Measurements from ENCODE around the gene CPS1.

Gene CPS1

GRCh38 chr2:210617318-210617717 lies 60.9 kb downstream of the CPS1 start:
- no peak for DNase-seq

DNA sequence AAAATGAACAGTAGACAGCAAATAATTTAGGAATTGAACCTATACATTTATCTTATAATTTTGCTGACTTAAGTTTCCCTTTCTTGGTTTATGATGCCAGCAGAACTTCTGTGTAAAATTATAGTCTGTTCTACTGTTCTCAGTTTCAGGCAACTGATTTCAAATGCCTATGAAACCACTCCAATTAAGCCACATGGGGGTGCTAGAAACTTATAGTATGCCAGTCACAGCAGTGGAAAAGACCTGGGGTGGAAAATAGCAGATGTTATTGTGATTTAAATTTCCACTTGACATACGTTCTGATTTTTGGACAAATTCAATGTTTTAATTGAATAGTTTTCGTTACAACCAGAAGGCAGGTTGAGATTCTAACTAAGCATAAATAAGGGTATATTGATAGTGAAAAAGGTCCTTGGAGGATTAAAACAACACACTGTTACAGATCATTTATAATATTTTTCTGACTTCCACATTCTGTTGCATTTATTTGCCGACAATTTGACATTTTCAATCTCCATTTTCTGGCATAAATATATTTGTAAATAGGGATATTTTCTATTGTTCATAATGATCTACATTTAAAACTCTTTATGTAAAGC lies 61.4 kb downstream of the CPS1 start:
- DNase-seq, result no peak

- no peak for DNase-seq
Measured at GRCh38 chr2:210620456-210620855, 64.1 kb downstream of the CPS1 start.

- no peak for DNase-seq
Measured at GRCh38 chr2:210623506-210623905, 67.1 kb downstream of the CPS1 start.

- DNase-seq, result no peak
Measured at GRCh38 chr2:210626849-210627248, 70.5 kb downstream of the CPS1 start.

DNA sequence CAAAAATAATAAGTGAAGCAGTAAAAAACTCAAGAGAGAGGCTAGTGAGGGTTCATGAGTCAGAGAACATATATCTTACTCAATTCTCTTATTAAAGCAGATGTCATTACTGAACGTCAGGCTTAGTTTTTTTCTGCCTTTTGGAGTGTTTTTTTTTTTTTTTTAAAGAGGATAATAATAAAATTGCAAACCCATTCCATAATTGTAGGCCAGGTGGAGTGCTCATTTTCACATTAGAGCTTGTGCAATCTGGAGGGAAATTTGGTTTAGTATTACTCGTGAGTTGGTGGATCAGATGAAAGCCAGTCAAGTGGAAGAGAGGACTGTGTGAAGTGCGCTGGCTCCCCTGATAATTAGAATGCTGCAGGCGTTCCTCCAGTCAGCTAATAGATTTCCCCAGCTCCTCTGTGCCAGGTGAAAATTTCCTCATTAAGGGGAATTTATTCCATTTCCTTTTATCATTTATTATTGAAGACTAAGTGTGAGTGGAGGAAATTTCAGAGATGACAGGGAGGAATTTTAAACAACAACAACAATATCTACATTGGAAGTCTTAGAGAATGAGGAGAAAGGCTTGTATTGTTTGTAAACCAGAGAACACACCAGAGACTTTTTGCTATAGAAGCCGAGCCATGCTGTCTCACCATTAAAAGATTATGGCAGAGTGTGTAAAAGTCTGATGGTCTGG lies 74.6 kb downstream of the CPS1 start:
- DNase-seq, result no peak

GRCh38 chr2:210633699-210634098 lies 77.3 kb downstream of the CPS1 start:
- DNase-seq, result no peak

GRCh38 chr2:210635257-210635656 lies 78.9 kb downstream of the CPS1 start:
- no peak for DNase-seq

GRCh38 chr2:210642333-210642732 lies 85.9 kb downstream of the CPS1 start:
- DNase-seq, result no peak

DNA sequence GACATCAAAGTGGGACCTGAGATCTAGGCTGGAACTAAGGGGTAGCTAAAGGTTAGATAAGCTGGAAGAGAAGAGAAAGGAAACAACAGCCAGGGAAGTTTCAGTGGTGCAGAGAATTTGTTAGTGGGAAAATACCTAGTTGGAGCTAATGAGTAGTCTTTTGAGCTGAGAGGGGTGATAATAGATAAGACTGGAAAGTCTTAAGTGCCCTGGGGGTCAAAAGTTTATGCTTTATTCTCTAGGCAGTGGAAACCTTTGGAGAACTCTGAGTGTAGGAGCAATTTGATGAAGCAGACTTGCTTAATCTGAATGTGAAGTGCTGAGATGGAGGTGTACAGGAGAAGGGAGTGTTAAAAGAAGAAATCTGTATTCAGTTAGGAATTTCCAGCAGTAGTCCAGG lies 90.8 kb downstream of the CPS1 start:
- DNase-seq, result no peak

DNA sequence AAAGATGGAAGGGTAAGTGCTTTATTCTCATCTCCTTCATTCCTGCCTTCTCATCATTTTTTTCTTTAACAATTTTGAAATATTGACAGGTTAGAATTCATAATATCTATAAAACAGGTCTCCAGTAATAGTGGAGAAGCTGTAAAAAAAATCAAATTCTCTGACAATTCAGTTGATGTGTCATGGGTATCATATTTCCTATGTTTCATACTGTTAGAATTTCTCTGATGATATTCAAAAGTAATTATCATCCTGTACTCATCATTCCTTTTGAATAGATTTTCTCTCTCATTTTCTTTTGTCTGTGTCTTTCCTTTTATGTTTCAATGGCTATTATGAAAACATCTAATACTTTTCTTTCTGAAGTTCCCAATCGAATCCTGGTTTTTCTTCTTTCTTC lies 97.7 kb downstream of the CPS1 start:
- no peak for DNase-seq

GRCh38 chr2:210655229-210655975 lies 99.0 kb downstream of the CPS1 start:
- DNase-seq, result no peak

DNA sequence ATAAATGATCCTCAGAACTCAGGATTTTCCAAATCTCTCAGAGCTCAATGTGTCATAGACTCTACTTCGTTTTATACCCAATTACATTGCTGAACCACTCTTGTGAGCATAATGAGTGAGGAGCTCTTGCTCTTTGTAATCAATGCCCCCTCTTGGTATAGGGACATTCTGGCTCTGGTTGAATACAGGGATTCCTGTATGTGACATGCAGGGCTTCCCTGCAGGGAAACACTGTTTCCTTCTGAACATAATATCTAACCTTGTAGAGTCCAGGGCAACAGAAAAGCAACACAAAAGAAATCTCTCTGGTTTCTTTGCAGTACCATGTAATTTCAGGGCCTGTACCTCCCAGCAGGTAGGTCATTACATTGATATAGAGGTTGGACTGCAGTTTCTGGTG lies 101.5 kb downstream of the CPS1 start:
- DNase-seq, result no peak

DNA sequence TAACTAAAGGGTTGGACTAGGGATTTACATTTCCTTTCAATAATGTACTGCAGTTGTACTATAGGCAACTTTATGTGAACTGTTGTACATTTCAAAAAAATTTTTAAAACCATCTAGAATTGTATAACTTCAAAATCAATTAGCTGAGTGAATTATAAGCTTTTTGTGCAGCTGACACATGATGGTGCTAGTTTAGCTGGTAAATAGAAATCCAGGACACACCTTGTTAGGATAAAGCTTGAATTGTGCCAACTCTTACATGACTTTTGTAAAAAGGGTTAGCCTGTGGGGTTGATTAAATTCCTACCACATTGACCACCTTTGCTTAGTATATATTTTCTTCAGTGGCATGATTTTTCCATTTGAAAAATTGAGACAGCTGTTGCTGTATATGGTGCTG lies 104.4 kb downstream of the CPS1 start:
- no peak for DNase-seq

GRCh38 chr2:210662560-210662959 lies 106.2 kb downstream of the CPS1 start:
- DNase-seq, result no peak

- no peak for DNase-seq
Measured at GRCh38 chr2:210663631-210664089, 107.3 kb downstream of the CPS1 start.

DNA sequence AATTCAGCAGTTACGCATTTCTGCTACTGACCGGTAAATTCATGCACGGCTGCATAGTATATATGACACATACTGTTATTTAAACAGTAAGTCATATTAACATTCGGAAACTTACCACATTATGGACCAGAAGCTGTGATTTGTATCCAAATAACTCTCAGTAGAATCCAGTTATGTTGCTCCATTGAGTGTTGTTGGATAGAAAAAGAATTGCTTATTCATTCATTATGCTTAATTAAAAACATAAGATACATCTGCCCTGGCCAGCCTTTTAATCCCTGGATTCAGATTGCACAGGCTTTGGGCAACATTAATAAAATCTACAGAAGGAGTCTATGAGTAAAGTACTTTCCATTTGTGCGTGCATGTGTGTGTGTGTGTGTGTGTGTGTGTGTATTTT lies 111.3 kb downstream of the CPS1 start:
- DNase-seq, result no peak

DNA sequence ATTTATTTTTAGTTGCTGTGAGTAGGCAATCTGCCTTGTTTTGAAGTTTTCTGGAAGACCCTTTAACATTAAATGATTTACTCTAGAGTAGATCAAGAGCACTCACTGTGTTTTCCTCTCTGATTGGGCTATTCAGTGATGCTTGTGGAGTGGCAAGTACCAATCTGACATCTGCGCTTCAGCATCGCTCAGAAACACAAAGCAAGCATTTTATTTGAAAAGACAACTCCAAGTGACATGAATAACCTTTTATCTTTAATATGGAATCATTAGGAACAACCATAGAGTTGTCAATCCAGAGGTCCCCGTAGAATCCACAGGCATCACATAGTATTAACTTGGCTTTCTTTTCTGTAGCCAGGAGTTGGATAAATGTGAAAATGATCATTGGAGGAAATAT lies 114.7 kb downstream of the CPS1 start:
- DNase-seq, result no peak

DNA sequence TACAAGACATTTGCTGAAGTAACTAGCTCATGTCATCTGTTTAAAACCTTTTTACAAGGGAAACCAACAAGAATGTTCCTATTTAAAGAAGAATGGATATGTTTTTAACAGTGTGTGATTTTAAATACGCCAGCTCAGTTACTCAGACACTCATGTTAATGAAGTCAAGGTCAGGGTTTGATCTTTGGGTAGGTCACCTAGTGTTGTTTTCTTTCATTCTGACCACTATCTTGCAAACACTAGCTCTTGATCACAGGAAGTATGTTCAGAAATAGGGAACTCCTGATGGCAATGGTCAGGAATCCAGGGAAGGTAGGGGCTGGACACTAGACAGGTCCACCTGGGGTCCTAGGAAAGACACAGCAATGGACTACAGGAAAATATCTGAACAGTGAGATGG lies 116.7 kb downstream of the CPS1 start:
- DNase-seq, result no peak

- DNase-seq, result no peak
Measured at GRCh38 chr2:210676067-210676466, 119.7 kb downstream of the CPS1 start.

DNA sequence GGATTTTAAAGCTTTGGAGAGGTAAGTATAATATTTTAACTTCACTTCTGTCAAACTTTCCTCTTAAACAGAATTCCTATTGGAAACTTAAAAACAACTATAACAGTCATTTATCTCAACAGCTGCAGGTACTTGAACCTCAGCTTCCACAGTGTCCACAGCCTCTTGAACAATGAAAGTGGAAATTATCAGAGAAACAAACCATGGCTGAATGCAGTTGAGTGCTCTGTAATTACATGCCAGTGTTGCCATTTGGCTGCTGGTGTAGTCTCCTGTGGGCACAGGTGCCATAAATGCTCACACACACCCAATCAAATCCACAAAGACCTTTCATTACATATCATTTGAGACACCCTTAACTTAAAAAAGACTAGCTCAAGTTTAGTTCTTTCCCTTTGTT lies 125.1 kb downstream of the CPS1 start:
- no peak for DNase-seq

DNA sequence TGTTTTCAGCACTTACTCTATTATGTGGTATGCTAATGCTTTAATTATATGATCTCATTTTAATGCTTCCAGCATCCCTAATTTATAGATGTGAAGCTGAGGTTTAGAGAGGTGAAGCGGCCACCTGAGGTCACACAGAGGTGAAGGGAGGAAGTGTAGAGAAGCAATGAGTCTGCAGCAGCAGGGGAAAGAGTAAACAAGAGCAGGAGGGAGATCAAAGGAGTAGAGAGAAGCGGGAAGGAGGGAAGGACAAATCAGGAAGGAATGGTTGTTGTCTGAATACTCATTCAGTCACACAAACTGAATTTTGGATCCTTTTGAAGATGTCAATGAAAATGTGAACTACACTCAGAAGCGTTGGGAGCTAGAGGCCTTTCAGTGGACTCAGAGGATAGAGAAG lies 130.0 kb downstream of the CPS1 start:
- DNase-seq, result no peak

GRCh38 chr2:210687786-210688470 lies 131.5 kb downstream of the CPS1 start:
- no peak for DNase-seq

DNA sequence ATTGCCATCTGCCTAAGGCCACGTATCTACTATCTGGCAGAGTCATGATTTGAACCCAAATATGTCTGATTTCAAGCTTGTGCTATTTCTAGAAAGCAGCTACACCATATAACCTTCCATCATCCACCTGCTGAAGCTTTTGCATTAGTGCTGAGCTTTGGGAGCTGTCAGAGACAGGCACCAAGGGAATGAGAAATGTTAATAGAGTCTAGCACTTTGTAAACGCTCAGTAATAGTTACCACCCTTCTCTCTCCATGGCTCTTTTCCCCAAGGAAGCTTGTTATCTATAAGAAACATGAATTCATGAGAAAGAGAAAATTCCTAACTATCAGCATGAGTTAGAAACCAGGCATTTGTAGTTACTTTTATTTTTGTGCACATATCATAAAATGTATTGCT lies 151.5 kb downstream of the CPS1 start:
- DNase-seq, result no peak
